Measurements from ENCODE around the gene ZNF670.
"Not testable (repeated sequence)": the region's sequence is repeated elsewhere in the genome, so short reads cannot be mapped to it uniquely, and the experiment has no call there.

ZNF670 gene

GRCh38 chr1:247078258-247079140, at the start of gene ZNF670:
TSS of gene ZNF670 (minus strand) at chr1:247078811. CDS start at chr1:247078596, 215 bp downstream.
- H3K27ac ChIP-seq, result peak within 1 kb of the TSS; percentile 79
- TF ChIP-seq, protein P1, sequence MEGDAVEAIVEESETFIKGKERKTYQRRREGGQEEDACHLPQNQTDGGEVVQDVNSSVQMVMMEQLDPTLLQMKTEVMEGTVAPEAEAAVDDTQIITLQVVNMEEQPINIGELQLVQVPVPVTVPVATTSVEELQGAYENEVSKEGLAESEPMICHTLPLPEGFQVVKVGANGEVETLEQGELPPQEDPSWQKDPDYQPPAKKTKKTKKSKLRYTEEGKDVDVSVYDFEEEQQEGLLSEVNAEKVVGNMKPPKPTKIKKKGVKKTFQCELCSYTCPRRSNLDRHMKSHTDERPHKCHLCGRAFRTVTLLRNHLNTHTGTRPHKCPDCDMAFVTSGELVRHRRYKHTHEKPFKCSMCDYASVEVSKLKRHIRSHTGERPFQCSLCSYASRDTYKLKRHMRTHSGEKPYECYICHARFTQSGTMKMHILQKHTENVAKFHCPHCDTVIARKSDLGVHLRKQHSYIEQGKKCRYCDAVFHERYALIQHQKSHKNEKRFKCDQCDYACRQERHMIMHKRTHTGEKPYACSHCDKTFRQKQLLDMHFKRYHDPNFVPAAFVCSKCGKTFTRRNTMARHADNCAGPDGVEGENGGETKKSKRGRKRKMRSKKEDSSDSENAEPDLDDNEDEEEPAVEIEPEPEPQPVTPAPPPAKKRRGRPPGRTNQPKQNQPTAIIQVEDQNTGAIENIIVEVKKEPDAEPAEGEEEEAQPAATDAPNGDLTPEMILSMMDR (conservative IDR thresholded peaks at IDR 0.05), result peak; percentile 25

DNA sequence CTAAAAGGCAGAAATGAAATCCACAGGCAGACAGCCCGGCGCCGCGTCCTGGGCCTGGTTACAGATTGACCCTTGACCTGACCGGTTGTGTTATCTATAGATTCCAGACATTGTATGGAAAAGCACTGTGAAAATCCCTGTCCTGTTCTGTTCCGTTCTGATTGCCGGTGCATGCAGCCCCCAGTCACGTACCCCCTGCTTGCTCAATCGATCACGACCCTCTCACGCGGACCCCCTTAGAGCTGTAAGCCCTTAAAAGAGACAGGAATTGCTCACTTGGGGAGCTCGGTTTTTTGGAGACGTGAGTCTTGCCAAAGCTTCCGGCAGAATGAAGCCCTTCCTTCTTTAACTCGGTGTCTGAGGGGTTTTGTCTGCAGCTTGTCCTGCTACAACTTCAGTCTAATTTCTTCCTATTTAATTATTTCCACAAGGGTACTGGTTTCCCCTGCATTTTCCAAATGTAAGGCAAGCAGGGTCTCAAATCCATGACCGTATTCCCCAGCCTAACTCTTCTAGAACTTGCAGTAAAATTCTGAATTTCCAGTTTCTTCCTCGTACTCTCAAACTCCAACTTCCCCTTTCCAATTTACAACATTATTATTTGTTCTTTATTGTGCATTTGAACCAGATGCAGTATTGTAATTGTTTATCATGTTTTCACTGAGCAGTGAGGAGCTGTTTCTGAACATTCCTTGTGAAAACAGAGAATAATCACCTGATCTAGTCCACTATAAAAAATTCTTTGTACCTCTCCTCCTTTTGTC, 49.1 kb upstream of the ZNF670 start:
- not testable (repeated sequence) for H3K27ac ChIP-seq

DNA sequence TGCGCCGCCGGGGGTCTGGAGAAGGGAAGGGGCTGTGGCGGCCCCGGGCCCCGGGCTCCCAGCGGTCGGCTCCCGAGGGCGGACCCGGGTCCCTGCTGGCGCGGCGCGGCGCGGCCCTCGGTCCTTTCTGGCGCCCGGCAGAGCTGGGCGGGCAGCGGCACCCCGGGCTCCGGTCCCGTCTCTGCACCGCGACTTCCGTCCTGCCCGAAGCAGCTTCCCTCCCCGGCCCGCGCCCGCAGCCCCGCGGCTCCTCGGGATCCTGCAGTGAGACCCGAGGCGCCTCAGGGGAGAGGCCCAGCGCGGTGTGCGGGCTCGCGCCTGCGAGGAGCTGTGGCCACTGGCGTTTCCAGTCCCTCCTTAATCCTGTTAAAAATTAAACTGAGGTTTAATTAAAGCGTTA, 48.0 kb upstream of the ZNF670 start:
- H3K27ac ChIP-seq, result not testable (repeated sequence)

- H3K27ac ChIP-seq, result not testable (repeated sequence)
Observed at GRCh38 chr1:247126166-247126565, 47.6 kb upstream of the ZNF670 start.

DNA sequence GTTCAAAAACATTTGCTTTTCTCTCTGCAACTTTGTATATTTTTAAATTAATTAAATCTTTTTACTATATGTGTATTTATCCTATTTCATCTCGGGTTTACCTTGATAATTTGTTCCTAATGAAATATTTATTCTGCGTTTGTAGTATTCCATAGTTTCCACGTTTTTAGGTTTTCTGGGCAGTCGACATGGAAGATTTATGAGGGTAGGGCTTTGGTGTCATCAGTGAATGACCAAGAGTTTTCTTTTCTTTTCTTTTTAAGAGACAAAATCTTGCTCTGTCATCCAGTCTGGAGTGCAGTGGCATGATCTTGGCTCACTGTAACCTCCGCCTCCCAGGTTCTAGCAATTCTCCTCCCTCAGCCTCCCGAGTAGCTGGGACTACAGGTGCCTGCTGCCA, 42.8 kb upstream of the ZNF670 start:
- TF ChIP-seq, protein P1 (conservative IDR thresholded peaks at IDR 0.05), result no peak
- H3K27ac ChIP-seq, result no peak overlapping the region

DNA sequence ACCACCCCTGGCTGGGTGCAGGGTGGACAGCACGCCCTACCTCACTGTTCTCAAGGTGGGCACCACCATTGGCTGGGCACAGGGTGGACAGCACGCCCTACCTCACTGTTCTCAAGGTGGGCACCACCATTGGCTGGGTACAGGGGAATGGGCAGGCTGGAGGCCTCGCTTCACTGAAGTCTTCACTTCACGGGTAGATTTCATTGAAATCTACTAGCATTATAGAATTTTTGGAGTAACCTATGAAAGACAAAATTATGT, 41.7 kb upstream of the ZNF670 start:
- H3K27ac ChIP-seq, result not testable (repeated sequence)

DNA sequence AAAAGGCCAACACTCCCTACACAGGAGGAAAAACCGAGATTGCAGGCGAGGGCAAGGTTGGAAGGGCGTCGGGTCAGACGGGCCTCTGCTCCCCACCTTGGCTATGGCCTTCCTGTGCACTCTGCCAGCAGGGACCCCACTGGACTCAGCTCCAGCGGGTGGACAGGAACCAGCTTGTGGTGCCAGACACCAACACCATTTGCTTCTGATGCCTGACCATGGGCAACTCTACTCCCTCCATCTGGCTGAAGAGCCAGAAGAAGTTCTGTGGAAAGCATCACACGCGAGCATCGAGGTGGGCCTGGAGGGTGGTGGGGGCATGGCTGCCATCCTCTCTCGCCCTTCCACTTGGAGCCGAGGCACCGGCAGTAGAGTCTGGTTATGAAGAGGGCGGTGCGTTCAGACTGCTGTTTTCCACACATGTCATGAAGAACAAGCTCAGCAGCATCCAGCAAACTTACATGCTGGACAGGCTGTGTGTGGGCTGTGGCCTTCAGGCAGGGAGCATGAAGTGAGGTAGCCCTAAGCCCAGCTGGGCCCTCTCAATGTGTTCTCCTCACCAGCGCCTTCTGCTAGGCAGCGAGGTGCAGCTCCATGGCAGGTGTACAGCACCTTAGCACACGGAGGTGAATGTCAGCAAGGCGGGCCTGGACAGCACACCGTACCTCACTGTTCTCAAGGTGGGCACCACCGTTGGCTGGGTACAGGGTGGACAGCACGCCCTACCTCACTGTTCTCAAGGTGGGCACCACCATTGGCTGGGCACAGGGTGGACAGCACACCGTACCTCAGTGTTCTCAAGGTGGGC, 41.2 kb upstream of the ZNF670 start:
- H3K27ac ChIP-seq, result no peak overlapping the region
- TF ChIP-seq, protein P1 (conservative IDR thresholded peaks at IDR 0.05), result no peak

GRCh38 chr1:247118946-247119446, 40.4 kb upstream of the ZNF670 start:
- H3K27ac ChIP-seq, result no peak overlapping the region
- TF ChIP-seq, protein P1 (conservative IDR thresholded peaks at IDR 0.05), result no peak

DNA sequence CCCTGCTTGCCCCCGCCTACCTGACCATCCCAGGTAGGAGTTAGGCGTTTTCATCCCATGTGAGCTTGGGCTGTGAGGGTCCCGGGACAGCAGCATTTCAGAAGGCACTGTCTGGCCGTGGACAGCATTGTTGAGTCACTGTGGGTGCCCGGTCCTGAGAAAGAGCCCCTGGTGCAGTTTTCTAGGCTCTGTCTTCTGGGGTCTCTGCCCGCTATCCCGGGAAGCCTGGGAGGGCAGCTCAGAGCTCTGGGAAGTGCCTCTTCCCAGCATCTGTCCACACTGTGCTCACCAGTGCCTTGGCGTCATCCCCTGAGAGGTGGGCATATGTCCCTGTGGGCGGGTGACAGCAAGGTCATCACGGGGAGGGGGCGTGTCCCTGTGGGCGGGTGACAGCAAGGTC, 36.9 kb upstream of the ZNF670 start:
- TF ChIP-seq, protein P1 (conservative IDR thresholded peaks at IDR 0.05), result no peak

More for the DNA sequence above, 36.9 kb upstream of the ZNF670 start:
- no peak overlapping the region for H3K27ac ChIP-seq

Measured in VCaP (cell line).